Fibroblast of lung (primary cell): ENCODE measurements around the gene MUC12. TPM values are rescaled to one million over a fixed set of nuclear protein-coding genes. Genes with fewer than 3 reads are reported as not detected.

ENCODE experiments used
- DNase-seq, 2 donors: peaks; one replicate each; pipeline versions ENCODE4 v3.0.0 to v3.0.0-alpha.2; 2010; ENCODE audit warnings: low read depth in 2 of 2
- H2AFZ ChIP-seq: 2 replicates; pipeline ENCODE4 v1.5.1; 2012; ENCODE audit warnings: low read length, control low read depth, inconsistent platforms
- H3K27ac ChIP-seq: 2 replicates; pipeline ENCODE4 v1.5.1; 2011; ENCODE audit warnings: low read length, control low read depth; ENCODE audit not compliant: insufficient read depth
- H3K27me3 ChIP-seq: 2 replicates; pipeline ENCODE4 v1.5.1; 2011; ENCODE audit warnings: mild to moderate bottlenecking, low read length; ENCODE audit not compliant: control insufficient read depth, insufficient read depth
- H3K36me3 ChIP-seq: 2 replicates; pipeline ENCODE4 v1.5.1; 2011; ENCODE audit warnings: low read length; ENCODE audit not compliant: control insufficient read depth, insufficient read depth
- H3K4me1 ChIP-seq: 2 replicates; pipeline ENCODE4 v1.5.1; 2011; ENCODE audit warnings: low read length; ENCODE audit not compliant: control insufficient read depth, insufficient read depth; ENCODE audit errors: extremely low read depth
- H3K4me2 ChIP-seq: 2 replicates; pipeline ENCODE4 v1.5.1; 2011; ENCODE audit warnings: low read length, control low read depth; ENCODE audit not compliant: insufficient read depth; ENCODE audit errors: extremely low read depth
- H3K4me3 ChIP-seq, 4 experiments: fragments of 200-600 bp in 1 of 4; sonication (generic) in 1 of 4; replicated peaks in 1 of 4; 2 replicates each; pipeline ENCODE4 v1.5.1; 2011 to 2016; ENCODE audit warnings: low read length in 4 of 4, low read depth in 3 of 4, mild to moderate bottlenecking in 3 of 4, control low read depth in 2 of 4, inconsistent platforms in 1 of 4, mixed read lengths in 1 of 4; ENCODE audit not compliant: insufficient read depth in 1 of 4; ENCODE audit errors: control extremely low read depth in 1 of 4
- H3K79me2 ChIP-seq: 2 replicates; pipeline ENCODE4 v1.5.1; 2012; ENCODE audit warnings: mild to moderate bottlenecking, low read length, inconsistent platforms; ENCODE audit not compliant: control insufficient read depth, insufficient read depth
- H3K9ac ChIP-seq: 2 replicates; pipeline ENCODE4 v1.5.1; 2011; ENCODE audit warnings: mild to moderate bottlenecking, low read length, control low read depth; ENCODE audit not compliant: insufficient read depth
- H3K9me3 ChIP-seq: 2 replicates; pipeline ENCODE4 v1.5.1; 2012; ENCODE audit warnings: low read depth, low read length; ENCODE audit not compliant: control insufficient read depth, insufficient read depth
- H4K20me1 ChIP-seq: 2 replicates; pipeline ENCODE4 v1.5.1; 2011; ENCODE audit warnings: low read length; ENCODE audit not compliant: control insufficient read depth, insufficient read depth; ENCODE audit errors: extremely low read depth
- EZH2 ChIP-seq: IDR thresholded peaks from 2 replicates; pipeline ENCODE4 v1.5.1; 2012; ENCODE audit warnings: low read length, control low read depth, mild to moderate bottlenecking; ENCODE audit errors: missing control alignments
- polyA plus RNA-seq, 2 donors: library from polyadenylated mRNA; depleted of rRNA in 1 of 2; stranded (reverse) in 1 of 2; unstranded in 1 of 2; fragments of >200 nt; gene quantifications; 2 replicates each; pipeline ENCODE4 v1.2.1, GENCODE V29; 2011 to 2012; ENCODE audit warnings: missing spikeins in 1 of 2
- total RNA-seq: library from RNA; depleted of rRNA; stranded (reverse); fragments of >200 nt; gene quantifications from 2 replicates; pipeline ENCODE4 v1.2.1, GENCODE V29; 2014
- TF ChIP-seq, protein P1 (sequence below), 2 donors: IDR thresholded peaks in 1 of 2; conservative IDR thresholded peaks in 1 of 2; 1 replicate in 1 of 2; 2 replicates in 1 of 2; pipeline ENCODE4 v1.5.1; 2011 to 2012; ENCODE audit warnings: low read length in 2 of 2, control low read depth in 1 of 2, inconsistent platforms in 1 of 2, low read depth in 1 of 2, mild to moderate bottlenecking in 1 of 2

MUC12 gene
- total and polyA plus RNA-seq, 2 donors (not counting 1 experiment from before 2014, with no cell fraction given) = 0.50 to 0.95 TPM

DNA sequence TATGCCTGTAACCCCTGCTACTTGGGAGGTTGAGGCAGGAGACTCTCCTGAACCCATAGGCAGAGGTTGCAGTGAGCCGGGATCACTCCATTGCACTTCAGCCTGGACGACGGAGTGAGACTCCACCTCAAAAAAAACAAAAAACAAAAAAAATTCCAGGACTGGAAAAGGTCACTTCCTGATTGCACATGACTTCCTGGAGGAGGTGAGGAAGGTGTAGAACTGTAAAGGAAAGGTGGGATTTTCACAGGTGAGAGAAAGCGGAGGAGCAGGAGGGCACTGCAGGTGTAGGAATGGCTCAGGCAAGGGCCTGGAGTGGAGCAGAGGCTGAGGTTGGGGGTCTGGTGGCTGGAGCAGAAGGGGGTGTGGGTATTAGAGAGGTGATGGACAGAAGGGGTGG, 23.3 kb upstream of the MUC12 start:
- DNase-seq = no peak
- H3K4me2 ChIP-seq = no peak overlapping the region
- H3K4me3 ChIP-seq = no peak overlapping the region
- TF ChIP-seq, protein P1, sequence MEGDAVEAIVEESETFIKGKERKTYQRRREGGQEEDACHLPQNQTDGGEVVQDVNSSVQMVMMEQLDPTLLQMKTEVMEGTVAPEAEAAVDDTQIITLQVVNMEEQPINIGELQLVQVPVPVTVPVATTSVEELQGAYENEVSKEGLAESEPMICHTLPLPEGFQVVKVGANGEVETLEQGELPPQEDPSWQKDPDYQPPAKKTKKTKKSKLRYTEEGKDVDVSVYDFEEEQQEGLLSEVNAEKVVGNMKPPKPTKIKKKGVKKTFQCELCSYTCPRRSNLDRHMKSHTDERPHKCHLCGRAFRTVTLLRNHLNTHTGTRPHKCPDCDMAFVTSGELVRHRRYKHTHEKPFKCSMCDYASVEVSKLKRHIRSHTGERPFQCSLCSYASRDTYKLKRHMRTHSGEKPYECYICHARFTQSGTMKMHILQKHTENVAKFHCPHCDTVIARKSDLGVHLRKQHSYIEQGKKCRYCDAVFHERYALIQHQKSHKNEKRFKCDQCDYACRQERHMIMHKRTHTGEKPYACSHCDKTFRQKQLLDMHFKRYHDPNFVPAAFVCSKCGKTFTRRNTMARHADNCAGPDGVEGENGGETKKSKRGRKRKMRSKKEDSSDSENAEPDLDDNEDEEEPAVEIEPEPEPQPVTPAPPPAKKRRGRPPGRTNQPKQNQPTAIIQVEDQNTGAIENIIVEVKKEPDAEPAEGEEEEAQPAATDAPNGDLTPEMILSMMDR (conservative IDR thresholded peaks at IDR 0.05 in 1 of 2, IDR thresholded peaks at IDR 0.05 in 1 of 2; ENCODE audit: low read depth in 1 of 2, low read length in 2 of 2) = no peak
- TF ChIP-seq EZH2 = no peak
- no peaks in the 10 kb centered on the region for H3K79me2 ChIP-seq
- H4K20me1 ChIP-seq = no peaks in the 10 kb centered on the region
- H3K4me1 ChIP-seq = peaks cover 2% of the 10 kb centered on the region
- no peaks in the 10 kb centered on the region for H3K9me3 ChIP-seq
- no peaks in the 10 kb centered on the region for H3K36me3 ChIP-seq
- no peak overlapping the region for H3K9ac ChIP-seq
- peaks cover 2% of the 10 kb centered on the region for H3K27me3 ChIP-seq
- H2AFZ ChIP-seq = no peak overlapping the region
- no peak overlapping the region for H3K27ac ChIP-seq

DNA sequence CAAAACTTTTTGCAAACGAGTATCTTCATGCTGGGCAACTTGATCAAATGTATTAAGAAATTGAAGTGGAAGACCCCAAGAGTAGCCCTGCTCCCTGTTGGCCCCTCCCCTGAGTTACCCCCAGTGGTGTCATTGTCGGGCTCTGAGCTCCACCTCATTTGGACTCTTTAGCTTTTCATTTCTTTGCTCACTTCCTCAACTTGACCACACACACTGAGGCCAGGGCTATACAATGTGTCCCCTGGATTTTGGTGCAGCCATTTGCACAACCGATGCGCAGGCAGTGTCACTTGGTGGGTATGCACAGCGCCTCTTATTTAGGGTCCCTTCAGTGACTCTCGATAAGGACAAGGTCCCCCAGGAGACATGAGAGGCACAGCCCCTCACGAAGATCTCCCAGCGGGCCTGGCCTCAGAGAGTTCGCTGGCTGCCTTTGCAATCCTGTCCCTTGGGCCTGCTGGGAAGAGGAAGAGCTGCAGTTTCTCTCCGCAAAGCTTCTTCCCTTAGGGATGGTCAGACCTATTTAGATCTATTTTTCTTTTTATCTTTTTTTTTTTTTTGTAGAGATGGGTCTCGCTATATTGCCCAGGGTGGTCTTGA, 22.5 kb upstream of the MUC12 start:
- Histone ChIP-seq H2AFZ (no peak overlapping the region), H3K4me1 (peaks cover 2% of the 10 kb centered on the region), H3K4me2 (no peak overlapping the region), H3K27ac (no peak overlapping the region), H3K36me3 (no peaks in the 10 kb centered on the region), H3K79me2 (no peaks in the 10 kb centered on the region), H4K20me1 (no peaks in the 10 kb centered on the region), H3K27me3 (peaks cover 2% of the 10 kb centered on the region), H3K9me3 (no peaks in the 10 kb centered on the region), H3K9ac (no peak overlapping the region), H3K4me3 (no peak overlapping the region)
- DNase-seq = no peak
- TF ChIP-seq, protein P1 (conservative IDR thresholded peaks at IDR 0.05 in 1 of 2, IDR thresholded peaks at IDR 0.05 in 1 of 2; ENCODE audit: low read depth in 1 of 2, low read length in 2 of 2) = no peak
- TF ChIP-seq EZH2 = no peak

DNA sequence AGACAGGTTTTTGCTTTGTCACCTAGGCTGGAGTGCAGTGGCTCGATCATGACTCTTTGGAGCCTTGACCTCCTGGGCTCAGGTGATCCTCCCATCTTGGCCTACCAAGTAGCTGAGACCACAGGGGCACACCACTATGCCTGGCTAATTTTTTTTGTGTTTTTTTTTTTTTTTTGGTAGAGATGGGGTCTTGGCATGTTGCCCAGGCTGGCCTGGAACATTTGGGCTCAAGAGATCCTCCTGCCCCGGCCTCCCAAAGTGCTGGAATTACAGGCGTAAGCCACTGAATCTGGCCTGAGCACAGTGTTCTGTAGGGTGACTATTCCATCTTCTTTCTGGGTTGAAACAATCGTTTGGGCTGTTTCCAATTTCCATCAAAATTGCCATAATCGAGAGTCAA, 21.6 kb upstream of the MUC12 start:
- no peak for DNase-seq
- Histone ChIP-seq H3K9ac (no peak overlapping the region), H3K27me3 (peaks cover 7% of the 10 kb centered on the region), H2AFZ (no peak overlapping the region), H3K9me3 (no peaks in the 10 kb centered on the region), H3K27ac (no peak overlapping the region), H3K4me1 (no peaks in the 10 kb centered on the region), H4K20me1 (no peaks in the 10 kb centered on the region), H3K4me3 (no peak overlapping the region), H3K36me3 (no peaks in the 10 kb centered on the region), H3K4me2 (no peak overlapping the region), H3K79me2 (no peaks in the 10 kb centered on the region)
- TF ChIP-seq EZH2 = no peak
- TF ChIP-seq, protein P1 (conservative IDR thresholded peaks at IDR 0.05 in 1 of 2, IDR thresholded peaks at IDR 0.05 in 1 of 2; ENCODE audit: low read depth in 1 of 2, low read length in 2 of 2) = no peak
